ENCODE results near the gene NKD1.

The NKD1 gene

DNA sequence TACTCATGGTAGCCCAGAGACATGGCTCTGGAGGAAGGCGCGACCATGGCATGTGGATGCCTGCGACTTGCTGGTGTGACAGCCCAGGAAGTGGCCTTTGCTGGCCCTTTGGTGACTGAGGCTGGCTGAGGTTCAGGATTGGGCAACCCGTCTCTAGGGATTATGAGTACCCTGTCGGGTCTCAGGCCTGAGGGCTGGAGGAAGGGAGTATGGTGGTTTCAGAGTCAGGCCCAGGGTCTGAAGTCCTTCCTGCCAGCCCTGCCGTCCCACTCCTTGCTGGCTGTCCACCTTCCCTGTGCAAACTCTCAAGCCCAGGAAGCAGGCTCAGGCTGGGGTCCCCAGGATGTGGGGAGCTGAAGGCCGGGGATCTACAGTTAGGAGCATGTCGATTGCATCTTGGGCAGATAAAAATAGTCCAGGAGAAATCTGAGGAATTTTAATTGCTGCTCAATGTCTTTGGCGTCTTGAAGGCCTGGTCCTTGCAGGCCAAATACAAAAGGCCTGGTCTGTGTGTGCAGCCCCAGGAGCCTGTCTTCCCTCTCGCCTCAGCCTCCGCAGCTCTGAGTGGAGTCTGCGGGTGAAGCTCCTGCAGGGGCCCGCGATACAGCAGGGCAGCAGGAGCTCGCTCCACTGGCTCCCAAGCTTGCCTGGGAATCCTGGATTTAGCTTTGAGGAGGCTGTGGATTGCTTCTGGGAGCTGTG, 52.5 kb downstream of the NKD1 start:
- no peak for DNase-seq (ENCODE audit: low read depth in 2 of 2)

DNA sequence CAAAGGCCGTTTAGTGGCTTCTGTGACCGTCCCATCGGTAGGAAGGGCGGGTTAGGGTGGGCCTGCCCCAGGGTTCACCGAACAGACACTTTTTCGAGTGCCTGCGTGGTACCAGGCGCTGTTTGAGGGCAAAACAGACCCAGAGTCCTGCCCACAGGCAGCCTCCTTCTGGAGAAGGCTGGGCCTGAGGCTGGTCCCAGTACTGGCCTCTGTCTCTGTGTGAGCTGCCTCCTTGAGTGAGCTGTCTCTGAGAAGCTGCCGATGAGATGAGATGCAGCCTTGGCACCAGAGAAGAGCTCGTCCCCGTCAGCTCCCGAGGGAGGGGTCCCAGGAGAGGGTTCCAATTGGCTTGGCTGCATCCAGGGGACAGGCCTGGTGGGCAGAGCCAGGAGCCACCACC, 53.1 kb downstream of the NKD1 start:
- DNase-seq (ENCODE audit: low read depth in 2 of 2): no peak

DNA sequence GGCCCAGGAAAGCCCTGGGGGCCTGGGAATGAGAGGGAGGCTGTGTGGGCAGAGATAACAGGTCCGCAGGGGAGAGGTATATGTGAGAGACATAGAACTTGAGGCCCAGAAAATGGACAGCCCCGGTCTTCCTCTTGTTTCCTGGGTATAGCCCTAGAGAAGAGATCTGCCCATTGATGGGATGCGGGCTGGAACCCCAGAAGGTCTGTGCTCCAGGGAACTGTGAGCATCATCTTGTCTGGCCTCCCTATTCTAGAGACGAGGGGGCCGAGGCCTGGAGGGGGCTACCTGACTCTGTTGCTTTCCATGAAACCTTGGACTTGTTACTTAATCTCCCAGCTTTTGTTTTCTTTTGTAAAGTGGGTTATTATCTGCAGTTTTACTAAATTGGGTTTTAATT, 53.9 kb downstream of the NKD1 start:
- no peak for DNase-seq (ENCODE audit: low read depth in 2 of 2)

DNA sequence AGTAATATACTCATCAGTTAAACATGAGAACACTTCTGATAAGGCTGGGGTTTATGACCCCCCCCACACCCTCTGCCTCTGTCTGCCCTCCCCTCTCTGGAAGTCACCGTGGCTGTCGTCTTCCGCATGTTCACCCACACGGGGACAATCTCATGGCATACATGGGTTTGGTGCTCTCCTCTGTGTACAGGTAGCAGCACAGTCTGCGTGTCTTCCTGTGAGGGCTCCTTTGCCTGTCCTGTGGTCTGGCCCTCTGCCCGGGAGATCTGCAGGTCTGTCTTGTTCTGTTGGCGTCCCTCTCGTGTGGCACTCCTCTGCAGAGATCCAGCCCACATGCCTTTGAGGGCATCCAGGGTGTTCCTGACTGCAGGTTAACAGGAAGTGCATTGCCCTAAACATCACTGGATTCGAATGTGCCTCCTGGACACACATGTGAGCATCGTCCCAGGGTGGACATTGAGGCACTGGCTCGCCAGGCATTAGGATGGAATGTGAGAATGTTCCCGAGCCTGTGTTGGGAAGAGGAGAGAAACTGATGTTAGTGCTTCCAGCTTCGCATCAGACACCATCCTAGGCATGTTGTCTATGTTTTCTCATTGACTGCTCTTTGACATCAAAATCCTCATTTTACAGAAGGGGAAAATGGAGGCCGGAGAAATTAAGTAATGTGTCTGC, 54.5 kb downstream of the NKD1 start:
- peak in 1 of 2 donors; percentile 3 for DNase-seq (ENCODE audit: low read depth in 2 of 2)

DNA sequence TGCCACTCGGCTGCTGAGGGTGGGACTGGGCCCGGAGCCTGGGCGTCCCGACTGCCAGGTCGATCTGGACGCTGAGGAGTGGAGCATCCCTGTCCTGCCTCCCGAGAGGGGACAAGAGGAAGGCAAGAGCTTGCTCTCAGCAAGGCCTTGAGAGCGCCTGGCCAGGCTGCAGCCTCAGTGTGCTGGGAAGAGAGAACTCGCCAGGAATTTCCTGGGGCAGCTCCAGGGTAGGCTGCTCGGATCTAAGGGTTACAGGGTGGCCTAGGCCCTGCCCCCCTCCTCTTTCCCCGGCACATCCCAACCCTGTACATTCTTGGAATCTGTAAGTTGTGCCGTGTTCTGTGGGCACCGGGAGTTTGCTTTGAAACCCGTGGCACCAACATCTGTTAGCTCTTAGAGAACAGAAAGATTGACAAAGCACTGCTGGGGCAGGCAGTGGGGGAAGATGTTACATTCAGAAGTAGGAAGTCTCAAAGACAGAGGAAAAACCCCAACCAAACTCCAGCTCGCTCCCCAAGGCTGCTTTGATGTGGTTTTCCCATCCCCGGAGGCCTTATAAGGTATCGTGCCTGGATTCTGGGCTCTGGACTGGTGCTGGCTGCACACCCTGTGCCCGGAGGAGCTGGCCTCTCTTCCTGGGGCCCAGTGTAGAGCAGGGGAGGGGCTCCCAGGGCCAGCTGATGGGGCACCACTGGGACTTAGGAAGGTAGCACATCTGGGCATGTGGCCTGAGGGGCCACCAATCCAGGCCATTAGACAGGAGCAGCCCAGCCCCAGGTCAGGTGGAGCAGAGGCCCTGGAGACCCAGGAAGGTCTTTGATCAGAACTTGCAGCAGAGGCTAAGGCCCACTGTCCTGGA, 55.2 kb downstream of the NKD1 start:
- DNase-seq (ENCODE audit: low read depth in 2 of 2): no peak

DNA sequence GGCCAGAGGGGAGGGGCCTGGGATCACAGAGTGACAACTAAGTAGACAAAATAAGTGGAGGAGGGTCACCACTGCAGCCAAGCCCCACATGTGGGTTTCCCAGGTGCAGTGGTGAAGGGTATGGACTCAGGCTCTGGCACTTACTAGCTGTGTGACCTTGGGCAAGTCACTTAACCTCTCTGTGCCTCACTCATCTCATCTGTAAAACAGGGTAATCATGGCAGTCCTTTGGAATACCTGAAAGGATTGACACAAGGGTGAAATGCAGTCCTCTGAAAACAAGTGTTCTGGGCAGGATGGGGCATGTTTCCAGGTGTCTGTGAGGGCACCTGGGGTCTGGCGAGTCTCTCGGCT, 55.8 kb downstream of the NKD1 start:
- DNase-seq (ENCODE audit: low read depth in 2 of 2): no peak

DNA sequence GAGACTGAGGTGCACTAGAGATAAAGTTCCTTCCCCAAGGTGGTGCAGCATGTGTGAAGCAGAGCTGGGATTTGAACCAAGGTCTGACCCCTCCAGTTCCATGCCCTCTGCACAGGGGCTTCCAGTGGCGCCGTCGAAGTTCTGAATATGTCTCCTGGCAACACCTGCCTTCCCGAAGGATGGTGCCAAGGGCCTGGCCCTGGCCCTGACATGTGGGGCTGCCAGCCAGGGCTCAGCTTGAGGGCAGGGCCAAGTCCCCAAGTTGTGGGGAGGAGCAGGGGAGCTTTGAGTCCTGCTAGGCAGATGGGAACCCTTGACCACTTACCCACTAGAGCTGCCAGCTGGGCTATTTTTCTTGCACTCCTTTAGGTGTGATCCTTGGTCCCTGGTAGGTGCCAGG, 56.4 kb downstream of the NKD1 start:
- DNase-seq (ENCODE audit: low read depth in 2 of 2): no peak

DNA sequence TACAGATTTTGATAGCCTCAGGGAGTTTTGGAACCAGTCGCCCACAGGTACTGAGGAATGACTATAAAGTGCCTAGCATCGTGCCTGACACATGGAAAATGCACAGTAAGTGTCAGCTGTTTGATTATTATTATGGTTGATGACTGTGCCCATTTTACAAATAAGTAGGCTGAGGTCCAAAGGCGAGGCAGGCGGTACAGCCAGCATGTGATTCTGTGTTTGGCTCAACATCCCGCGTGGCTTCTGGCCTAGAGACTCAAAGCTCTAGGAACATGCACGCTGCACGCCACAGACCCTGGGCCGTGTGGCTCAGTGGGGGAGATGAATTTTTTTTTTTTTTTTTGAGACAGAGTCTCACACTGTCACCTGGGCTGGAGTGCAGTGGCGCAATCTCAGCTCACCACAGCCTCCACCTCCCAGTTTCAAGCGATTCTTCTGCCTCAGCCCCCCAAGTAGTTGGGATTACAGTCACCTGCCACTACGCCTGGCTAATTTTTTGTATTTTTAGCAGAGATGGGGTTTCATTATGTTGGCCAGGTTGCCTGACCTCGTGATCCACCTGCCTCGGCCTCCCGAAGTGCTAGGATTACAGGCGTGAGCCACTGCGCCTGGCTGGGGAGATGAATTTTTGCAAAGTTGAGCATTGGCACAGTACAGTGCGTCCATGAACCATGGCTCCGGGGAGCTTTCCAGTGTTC, 57.7 kb downstream of the NKD1 start:
- DNase-seq (ENCODE audit: low read depth in 2 of 2): no peak

DNA sequence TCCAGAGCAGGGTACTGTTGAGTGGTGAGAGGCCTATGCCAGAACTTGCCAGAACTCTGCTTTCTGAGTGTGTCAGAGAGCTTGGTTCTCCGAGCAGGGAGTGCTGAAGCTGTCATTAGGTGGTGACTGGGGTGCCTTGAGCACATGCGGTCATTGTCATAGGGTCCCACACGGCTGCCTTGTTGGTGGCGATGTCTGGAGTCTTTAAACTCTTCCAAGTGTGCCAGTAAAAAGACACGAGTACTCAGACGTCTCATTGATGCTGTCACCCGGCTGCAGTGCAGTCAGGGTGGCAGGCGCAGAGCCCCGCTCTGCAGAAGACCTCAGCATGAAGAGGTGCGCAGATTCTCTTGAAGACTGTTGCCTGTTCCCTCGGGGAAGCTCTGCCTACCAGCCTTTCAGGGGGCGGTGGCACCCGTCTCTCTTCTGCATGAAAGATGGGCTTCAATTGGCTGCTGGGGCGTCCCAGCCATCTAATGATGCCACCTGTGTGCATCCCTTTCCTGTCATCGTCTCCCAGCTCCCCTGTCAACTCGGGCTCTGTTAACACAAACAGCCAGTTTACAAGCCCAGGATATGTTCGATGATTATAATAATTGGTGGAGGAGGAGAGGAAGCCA, 58.3 kb downstream of the NKD1 start:
- no peak for DNase-seq (ENCODE audit: low read depth in 2 of 2)

DNA sequence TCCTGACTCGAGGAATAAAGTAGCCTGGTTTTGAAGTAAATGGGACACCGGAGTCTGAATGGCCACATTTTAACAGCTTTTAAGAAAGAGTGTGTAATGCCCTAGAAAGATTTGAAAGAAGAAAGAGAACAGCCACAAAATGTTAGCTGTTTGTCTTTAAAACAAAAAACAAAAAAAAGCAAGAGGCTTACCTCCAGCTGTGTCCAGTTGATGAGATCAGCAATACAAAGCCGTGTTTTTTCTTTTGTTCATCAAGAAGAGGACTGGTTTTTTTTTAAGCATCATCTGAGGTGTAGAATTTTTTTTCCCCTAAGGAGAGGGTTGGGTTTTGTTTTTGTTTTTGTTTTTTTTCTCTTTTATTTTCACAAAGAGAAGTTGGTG, 58.8 kb downstream of the NKD1 start:
- DNase-seq (ENCODE audit: low read depth in 2 of 2): no peak

DNA sequence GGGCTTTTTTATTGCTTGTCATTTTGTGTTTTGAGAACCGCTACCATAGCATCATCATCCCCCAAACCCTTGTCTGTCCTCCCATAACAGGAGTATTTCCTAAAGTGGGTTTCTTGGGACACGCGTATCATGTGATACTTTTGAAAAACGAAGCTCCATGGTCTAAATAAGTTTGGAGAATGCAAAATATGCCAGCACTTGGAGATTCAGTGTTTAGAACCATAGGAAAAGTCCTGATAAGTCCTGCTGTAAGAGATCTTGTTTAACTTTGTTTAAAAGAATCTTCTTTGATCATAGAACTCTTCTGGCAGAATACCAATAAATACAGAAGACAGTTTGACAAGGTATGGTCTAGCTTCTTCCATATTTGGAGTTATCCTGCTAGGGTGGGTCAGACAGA, 59.3 kb downstream of the NKD1 start:
- DNase-seq (ENCODE audit: low read depth in 2 of 2): no peak

DNA sequence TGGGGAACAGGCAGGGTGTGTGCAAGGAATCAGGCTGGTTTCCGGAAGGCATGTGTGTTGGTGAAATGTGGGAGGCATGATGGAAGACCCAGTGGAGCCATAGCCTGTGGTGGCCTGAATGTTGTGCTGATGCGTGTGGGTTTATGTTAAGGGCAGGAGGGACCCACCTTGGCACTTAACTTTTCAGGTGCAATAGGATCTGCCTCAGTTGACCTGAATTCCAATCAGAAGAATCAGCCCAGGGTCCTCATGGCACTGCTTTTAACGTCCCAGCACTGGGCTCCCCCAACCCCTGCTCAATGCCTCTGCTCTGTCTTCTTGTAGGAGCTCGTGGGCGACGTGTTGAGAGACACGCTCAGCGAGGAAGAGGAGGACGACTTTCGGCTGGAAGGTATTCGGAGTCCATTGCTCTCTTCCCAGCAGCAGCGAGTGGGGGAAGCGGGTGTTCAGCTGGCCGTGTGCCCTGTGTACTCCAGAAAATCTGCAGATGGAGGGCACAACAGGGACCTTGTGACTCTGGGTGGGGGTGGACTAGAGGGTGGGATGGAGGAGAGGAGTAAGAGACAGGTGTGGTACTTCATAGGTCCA, 59.9 kb downstream of the NKD1 start:
- DNase-seq (ENCODE audit: low read depth in 2 of 2): no peak

DNA sequence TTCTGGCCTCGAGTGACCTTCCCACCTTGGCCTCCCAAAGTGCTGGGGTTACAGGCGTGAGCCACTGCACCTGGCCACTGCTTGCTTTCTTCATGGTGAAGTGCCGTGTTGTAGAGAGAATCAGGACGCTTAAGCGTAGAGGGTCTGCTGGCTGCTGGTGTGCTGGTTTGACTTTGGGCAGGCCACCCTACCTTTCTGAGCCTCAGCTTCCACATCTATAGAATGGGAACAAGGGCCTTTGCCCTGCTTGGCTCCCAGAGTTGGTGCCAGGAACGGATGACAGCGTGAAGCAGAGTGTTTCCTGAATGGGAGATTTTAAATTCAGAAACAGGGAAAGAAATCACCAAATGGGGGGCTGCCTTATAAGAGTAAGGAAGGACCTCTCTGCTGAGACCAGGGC, 60.9 kb downstream of the NKD1 start:
- DNase-seq (ENCODE audit: low read depth in 2 of 2): no peak

DNA sequence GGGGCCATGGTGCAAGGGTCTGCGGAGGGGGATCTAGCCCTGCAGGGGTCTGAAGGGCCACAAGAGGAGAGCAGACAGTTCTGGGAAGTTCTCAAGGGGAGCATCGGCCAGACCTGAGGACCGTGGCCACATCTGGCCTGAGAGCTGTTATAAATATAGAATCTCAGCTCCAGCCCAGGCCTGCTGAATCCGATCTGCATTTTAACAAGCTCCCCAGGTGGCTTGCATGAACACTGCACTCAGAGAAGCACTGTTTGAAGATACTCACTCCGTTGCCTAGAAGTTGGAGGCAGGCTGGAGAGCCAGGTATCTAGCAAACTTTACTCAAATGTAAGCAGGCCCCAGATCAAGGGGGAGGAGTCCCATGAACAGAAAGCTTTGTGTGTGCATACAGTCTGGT, 61.3 kb downstream of the NKD1 start:
- DNase-seq (ENCODE audit: low read depth in 2 of 2): no peak

DNA sequence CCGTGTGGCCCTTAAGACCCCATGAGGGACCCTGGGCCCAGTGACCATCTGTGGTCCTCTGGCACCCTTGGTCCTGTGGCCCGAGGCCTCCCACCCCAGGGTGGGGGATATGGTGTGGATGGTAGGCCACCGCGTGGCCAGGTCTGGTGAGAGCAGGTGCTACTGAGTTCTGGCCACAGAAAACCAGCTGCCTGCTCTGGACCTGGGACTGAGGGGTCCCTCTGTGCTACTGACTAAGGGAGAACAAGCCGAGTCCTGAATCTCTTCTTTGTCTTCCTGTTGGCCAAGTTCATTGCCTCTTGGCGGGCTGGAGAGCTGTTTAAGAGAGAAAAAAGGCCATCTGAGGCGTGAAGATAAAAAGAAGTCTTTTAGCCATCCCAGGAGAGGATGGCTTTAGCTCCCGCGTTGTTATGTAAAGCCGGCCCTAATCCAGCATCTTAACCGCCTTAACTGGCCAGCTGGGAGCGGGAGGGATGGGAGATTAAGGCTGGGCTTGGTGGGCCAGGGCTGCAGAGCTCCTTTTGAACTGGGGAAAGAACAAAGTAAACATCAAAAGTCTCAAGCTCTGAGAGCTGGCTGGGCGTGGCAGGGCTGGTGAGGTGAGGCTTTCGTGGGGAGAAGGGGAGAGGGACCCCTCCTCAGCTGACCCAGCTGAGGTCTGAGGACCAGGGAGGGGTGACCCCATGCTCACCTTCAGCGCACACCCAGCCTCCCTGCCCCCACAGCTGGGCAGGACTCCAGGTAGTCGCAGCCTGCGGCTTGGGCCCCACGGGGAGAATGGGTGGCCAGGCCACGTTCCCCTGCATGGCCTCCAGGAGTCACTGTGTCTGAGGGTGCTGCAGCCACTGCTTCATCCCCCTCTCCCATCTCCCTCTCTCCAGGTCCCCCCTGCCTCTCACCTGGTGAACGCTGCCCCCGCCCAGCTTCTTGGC, 62.4 kb downstream of the NKD1 start:
- DNase-seq (ENCODE audit: low read depth in 2 of 2): no peak

DNA sequence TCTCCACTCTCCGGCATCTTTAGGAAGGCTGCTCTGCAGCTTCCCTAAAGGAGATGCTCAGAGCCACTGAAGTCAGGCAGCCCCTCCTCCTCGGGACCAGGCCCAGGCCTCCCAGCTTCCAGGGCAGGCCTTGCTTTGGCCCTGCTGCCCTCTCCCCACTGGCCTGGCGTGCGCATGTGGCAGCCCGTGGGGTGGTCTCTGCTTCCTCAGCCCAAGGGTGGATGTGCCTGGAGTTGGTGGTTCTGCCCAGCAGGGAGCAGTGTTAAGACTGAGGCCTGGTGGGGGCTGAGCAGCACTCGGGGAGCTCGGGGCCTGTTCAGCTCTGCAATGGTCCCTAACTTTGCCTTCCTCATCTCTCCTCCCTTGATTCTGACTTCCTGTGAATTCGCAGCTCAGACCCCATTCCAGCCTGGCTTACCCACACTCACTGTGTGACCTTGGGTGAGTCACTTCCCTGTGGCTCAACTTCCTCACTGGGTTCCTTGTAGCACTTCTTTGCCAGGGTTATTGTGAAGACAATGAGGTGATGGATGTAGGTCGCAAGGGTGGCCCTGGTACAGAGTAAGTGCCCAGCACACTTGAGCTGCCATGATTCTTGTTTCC, 63.2 kb downstream of the NKD1 start:
- DNase-seq (ENCODE audit: low read depth in 2 of 2): no peak

DNA sequence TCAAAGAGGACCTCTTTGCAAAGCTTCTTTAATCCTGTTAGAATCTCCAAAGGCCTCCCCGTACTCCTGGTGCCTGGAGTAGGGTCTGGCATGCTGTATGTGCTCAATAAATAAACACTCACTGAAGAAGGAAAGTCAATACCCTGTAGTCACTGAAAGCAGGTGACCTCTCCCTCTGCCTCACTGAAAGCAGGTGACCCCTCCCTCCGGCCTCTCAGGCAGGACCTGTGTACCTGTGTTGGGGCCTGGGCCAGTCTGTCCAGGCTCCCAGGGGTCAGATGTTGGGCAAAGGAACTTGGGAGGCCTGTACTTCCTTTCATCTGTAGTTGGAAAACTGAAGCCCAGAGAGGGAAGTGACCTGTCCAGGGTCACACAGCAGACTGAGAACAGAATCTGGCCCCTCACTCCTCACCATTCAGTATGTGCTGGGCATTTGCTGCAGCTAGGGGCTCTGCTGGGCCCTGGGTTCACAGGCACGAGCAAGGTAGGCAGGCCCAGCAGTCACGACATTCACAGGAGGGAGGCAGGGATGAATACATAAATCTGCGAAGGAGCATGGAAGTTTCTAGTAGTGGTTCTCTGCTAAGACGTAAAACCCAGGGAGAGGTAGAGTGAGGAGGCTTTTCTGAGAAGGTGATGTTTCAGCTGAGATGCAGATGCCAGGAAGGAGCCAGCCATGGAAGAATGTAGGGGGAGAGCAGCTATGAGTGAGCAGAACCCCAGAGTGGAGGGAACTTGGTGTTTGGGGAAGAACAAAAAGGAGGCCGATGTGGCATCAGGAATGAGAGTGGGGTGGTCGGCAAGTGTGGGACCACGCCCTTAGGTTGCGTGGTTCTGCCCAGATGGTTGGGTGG, 64.0 kb downstream of the NKD1 start:
- no peak for DNase-seq (ENCODE audit: low read depth in 2 of 2)

DNA sequence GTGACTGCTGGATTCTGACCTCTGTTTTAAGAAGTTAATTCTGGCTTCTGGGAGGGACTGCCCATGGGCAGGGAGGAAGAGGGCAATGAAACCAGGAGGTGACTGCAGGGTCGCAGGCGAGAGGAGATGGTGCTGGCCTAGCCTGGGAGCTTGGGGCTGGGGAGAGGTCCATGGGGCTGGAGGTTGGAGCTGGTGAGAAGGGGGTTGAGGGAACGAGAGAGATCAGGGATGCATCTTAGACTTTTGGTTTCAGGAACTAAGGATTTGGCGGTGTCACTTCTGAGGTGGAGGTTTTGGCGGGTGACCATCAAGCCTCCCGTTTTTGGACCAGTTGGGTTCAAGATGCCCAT, 64.6 kb downstream of the NKD1 start:
- DNase-seq (ENCODE audit: low read depth in 2 of 2): no peak

DNA sequence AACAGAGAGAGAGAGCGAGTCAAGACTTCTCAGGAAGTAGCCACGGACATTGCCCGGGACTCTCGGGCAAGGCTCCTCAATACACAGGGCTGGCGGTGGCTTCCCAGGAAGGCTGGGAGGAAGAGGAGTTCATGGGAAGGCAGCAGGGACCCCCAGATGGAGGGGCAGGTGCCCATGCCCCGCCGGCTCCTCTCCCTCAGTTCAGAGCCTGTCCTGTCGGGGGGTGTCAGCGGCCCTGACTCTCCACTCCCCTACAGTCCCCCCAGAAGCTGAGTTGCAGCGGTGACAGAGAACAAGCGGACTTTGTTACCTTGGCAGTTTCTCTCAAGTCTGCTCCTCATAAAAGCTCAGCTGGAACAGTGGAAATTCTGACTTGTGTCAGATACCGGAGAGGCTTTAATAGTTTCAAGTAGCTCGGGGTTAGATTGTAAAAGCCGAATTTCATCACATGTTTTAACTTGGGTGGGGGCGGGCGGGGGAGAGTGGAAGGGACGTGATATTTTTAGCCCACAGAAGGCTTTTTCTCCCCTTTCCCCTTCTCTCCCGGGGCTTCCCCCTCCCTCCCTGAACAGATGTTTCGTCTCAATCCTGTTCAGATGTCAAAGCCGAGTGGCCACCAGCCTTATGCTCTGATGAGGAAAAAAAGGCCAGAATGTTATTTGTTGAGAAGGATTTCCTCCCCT, 65.2 kb downstream of the NKD1 start:
- DNase-seq (ENCODE audit: low read depth in 2 of 2): no peak

All from stimulated activated CD8-positive, alpha-beta memory T cell treated with anti-CD3 and anti-CD28 coated beads, Interleukin-2, amount 100 ng/mL, for 1 hour (primary cell).